Measurements from ENCODE around the gene ZHX3.

- TF ChIP-seq POLR2A (IDR thresholded peaks at IDR 0.05; ENCODE audit: low read length) (no peak), GATA1 (IDR thresholded peaks at IDR 0.05; ENCODE audit: low read depth, low read length) (no peak)
These were observed 34.6 kb upstream of the ZHX3 start for GRCh38 chr20:41352106-41352505.

Measured in erythroblast (primary cell).